ENCODE measurements around the gene IPO4. TPM values are rescaled to one million over a fixed set of nuclear protein-coding genes. Genes with fewer than 3 reads are reported as not detected.

The IPO4 gene
- polyA plus RNA-seq, 1 donor (not counting 4 experiments of a cell fraction or from before 2014, with no cell fraction given), result 18.6 TPM

DNA sequence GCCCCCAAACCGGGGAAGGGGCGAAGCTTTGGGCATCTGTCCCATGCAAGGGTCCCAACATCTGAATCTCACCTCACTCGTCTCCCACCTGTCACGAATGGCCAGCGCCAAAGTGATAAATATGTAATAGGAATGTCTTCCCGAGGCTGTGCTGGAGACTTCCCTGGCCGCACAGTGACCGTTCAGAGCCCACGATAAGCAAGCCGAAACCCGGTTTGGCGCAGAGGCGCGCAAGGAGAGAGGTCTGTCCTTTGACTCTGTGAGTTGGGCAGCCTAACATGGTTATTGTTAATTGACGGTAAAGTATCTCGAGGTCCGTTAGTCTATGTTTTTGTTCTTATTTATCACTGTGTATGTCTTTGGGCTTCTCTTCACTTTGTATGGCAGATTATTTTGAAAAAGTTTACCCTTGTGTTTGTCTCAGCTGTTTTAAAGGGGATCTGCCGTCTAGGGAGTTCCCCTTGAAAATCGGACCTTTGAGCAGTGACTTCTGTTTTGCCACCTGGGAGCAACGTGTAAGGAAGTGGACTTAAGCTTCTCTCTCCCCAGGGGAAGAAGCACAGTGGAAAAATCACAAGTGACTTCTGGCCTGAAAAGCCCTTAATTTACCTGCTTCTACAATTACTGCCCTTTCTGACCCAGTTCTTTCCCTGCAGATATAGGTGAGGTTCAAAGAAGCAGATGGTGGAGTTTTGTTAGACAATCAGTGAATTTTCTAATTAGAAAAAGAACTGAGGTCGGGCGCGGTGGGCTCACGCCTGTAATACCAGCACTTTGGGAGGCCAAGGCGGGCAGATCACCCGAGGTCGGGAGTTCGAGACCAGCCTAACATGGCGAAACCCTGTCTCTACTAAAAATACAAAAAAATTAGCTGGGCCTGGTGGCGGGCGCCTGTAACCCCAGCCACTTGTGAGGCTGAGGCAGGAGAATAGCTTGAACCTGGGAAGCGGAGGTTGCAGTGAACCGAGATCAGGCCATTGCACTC is 7.7 kb upstream of the IPO4 start:
- Histone ChIP-seq H3K9ac (ENCODE audit: control insufficient read depth, extremely low read depth, insufficient read depth, low read length) (peak overlapping the region; percentile 98), H3K4me3 (ENCODE audit: control insufficient read depth in 2 of 3, extremely low read depth in 1 of 3, insufficient read depth in 2 of 3, low read depth in 1 of 3, low read length in 3 of 3) (peak overlapping the region; percentile 83 to 98 (median 96)), H4K20me1 (ENCODE audit: control insufficient read depth, extremely low read depth, insufficient read depth, low read length) (no peaks in the 10 kb centered on the region), H2AFZ (ENCODE audit: control insufficient read depth, low read length) (peak overlapping the region; percentile 90), H3K36me3 (ENCODE audit: control insufficient read depth in 2 of 2, extremely low read depth in 1 of 2, insufficient read depth in 2 of 2, low read length in 2 of 2) (peaks cover 5 to 17% of the 10 kb centered on the region in 2 experiments), H3K27ac (ENCODE audit: control insufficient read depth, insufficient read depth, low read length) (peak overlapping the region; percentile 96), H3K27me3 (ENCODE audit: control insufficient read depth, extremely low read depth, insufficient read depth, low read length) (no peaks in the 10 kb centered on the region), H3K4me1 (ENCODE audit: control insufficient read depth, extremely low read depth, insufficient read depth, low read length) (peaks cover 15% of the 10 kb centered on the region), H3K9me3 (ENCODE audit: control insufficient read depth, low read depth, low read length) (no peaks in the 10 kb centered on the region), H3K4me2 (ENCODE audit: control insufficient read depth, extremely low read depth, insufficient read depth, low read depth, low read length) (peak overlapping the region; percentile 98), H3K79me2 (ENCODE audit: control insufficient read depth, insufficient read depth, low read length) (peaks cover 46% of the 10 kb centered on the region), H3K9me1 (ENCODE audit: control insufficient read depth, extremely low read depth, insufficient read depth, low read length) (no peaks in the 10 kb centered on the region)
- TF ChIP-seq, protein P1, sequence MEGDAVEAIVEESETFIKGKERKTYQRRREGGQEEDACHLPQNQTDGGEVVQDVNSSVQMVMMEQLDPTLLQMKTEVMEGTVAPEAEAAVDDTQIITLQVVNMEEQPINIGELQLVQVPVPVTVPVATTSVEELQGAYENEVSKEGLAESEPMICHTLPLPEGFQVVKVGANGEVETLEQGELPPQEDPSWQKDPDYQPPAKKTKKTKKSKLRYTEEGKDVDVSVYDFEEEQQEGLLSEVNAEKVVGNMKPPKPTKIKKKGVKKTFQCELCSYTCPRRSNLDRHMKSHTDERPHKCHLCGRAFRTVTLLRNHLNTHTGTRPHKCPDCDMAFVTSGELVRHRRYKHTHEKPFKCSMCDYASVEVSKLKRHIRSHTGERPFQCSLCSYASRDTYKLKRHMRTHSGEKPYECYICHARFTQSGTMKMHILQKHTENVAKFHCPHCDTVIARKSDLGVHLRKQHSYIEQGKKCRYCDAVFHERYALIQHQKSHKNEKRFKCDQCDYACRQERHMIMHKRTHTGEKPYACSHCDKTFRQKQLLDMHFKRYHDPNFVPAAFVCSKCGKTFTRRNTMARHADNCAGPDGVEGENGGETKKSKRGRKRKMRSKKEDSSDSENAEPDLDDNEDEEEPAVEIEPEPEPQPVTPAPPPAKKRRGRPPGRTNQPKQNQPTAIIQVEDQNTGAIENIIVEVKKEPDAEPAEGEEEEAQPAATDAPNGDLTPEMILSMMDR (optimal IDR thresholded peaks at IDR 0.05 in 1 of 3, IDR thresholded peaks at IDR 0.05 in 1 of 3, conservative IDR thresholded peaks at IDR 0.05 in 1 of 3; ENCODE audit: extremely low read depth in 1 of 3, insufficient read depth in 2 of 3, low read length in 3 of 3), result no peak
- no peak for TF ChIP-seq EZH2 (IDR thresholded peaks at IDR 0.05; ENCODE audit: low read length)
- DNase-seq (ENCODE audit: low read depth, low spot score), result no peak
- no peak for FAIRE-seq
- dilution Hi-C loops (cut with MboI; ENCODE audit: extremely low pct_ligation_motif_present, low sequenced_read_pairs), result no loop called here

DNA sequence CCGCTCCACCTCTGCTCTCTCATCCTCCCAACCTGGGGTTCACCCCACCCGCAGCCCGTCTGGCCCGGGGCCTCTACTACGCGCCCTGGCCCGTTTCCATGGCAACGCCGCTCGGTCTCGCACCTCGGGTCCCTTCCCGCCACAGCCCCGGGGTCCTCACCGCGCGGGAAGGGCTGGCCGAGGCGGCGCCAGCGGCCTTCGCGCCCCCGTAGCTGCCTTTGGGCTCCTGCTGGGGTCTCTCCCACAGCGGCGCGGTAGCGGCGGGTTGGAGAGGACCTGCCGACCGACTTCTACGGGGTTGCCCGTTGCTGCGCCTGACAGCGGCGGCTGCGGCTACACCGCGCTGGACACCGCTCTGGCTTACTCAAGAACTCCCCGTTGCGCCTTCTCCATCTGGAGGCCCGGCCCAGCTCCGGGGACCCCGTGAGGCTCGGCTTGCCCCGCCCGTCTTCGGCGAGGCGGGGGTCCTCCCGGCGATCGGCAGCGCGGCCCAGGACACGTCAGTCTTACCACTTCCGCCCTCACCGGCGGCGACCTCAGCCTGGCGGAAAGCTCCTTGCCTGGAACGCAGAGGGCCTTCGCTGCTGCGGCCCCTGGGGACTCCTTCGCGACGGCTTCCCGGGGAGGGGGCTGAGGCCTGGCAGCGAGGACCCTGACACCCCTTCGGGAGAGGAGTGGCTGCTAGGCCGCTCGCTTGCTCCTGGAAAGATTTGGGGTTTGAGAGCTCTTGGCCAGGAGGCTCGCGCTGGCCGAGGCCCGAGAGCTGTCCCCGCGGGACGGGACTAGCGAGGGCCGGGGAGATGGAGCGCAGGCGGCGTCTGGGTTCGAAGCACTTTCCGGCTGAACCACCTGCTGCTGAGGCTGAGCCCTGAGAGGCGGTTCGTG is 6.8 kb upstream of the IPO4 start, which contains the start of gene TM9SF1:
TM9SF1 (minus strand) TSS at position 256 of the 885 bp plus-strand sequence. CDS start 422 bp downstream, outside the sequence.
- FAIRE-seq (no peak), DNase-seq (ENCODE audit: low read depth, low spot score) (peak; percentile 30)
- H3K9ac ChIP-seq (ENCODE audit: control insufficient read depth, extremely low read depth, insufficient read depth, low read length), result peak within 1 kb of the TSS; percentile 98
- H3K27me3 ChIP-seq (ENCODE audit: control insufficient read depth, extremely low read depth, insufficient read depth, low read length), result no peaks in the 10 kb centered on the region
- dilution Hi-C loops (cut with MboI; ENCODE audit: extremely low pct_ligation_motif_present, low sequenced_read_pairs), result no loop called here
- H4K20me1 ChIP-seq (ENCODE audit: control insufficient read depth, extremely low read depth, insufficient read depth, low read length), result no peaks in the 10 kb centered on the region
- TF ChIP-seq, protein P1 (optimal IDR thresholded peaks at IDR 0.05 in 1 of 3, IDR thresholded peaks at IDR 0.05 in 1 of 3, conservative IDR thresholded peaks at IDR 0.05 in 1 of 3; ENCODE audit: extremely low read depth in 1 of 3, insufficient read depth in 2 of 3, low read length in 3 of 3), result no peak
- TF ChIP-seq EZH2 (IDR thresholded peaks at IDR 0.05; ENCODE audit: low read length), result no peak
- H3K4me3 ChIP-seq (ENCODE audit: control insufficient read depth in 2 of 3, extremely low read depth in 1 of 3, insufficient read depth in 2 of 3, low read depth in 1 of 3, low read length in 3 of 3), result peak within 1 kb of the TSS; percentile 83 to 98 (median 96)
- no peaks in the 10 kb centered on the region for H3K9me3 ChIP-seq (ENCODE audit: control insufficient read depth, low read depth, low read length)
- peaks cover 8 to 17% of the 10 kb centered on the region in 2 experiments for H3K36me3 ChIP-seq (ENCODE audit: control insufficient read depth in 2 of 2, extremely low read depth in 1 of 2, insufficient read depth in 2 of 2, low read length in 2 of 2)
- H3K4me1 ChIP-seq (ENCODE audit: control insufficient read depth, extremely low read depth, insufficient read depth, low read length), result peaks cover 15% of the 10 kb centered on the region
- peak within 1 kb of the TSS; percentile 90 for H2AFZ ChIP-seq (ENCODE audit: control insufficient read depth, low read length)
- peak within 1 kb of the TSS; percentile 98 for H3K4me2 ChIP-seq (ENCODE audit: control insufficient read depth, extremely low read depth, insufficient read depth, low read depth, low read length)
- peaks cover 48% of the 10 kb centered on the region for H3K79me2 ChIP-seq (ENCODE audit: control insufficient read depth, insufficient read depth, low read length)
- peak within 1 kb of the TSS; percentile 96 for H3K27ac ChIP-seq (ENCODE audit: control insufficient read depth, insufficient read depth, low read length)
- H3K9me1 ChIP-seq (ENCODE audit: control insufficient read depth, extremely low read depth, insufficient read depth, low read length), result no peaks in the 10 kb centered on the region

Data from keratinocyte (primary cell).